H9 (cell line): ENCODE data around the gene LAMA5. TPM values are rescaled to one million over a fixed set of nuclear protein-coding genes. Genes with fewer than 3 reads are reported as not detected.

Experiments used
- DNase-seq: peaks from one replicate; pipeline ENCODE4 v3.0.0-alpha.2; 2017
- H2AFZ ChIP-seq: one replicate; pipeline ENCODE4 v1.6.1; 2013; ENCODE audit warnings: mild to moderate bottlenecking, low read length, control low read depth, moderate library complexity
- H2AK5ac ChIP-seq: 2 replicates; pipeline ENCODE4 v1.6.1; 2013; ENCODE audit warnings: low read length, control low read depth, mixed read lengths; ENCODE audit not compliant: insufficient read length
- H2BK120ac ChIP-seq: one replicate; pipeline ENCODE4 v1.6.1; 2013; ENCODE audit warnings: low read depth, mild to moderate bottlenecking, low read length, control low read depth, inconsistent platforms; ENCODE audit not compliant: poor library complexity, severe bottlenecking
- H2BK12ac ChIP-seq: 2 replicates; pipeline ENCODE4 v1.6.1; 2013; ENCODE audit warnings: low read length, control low read depth, mixed read lengths, low read depth; ENCODE audit not compliant: insufficient read length
- H2BK15ac ChIP-seq: 2 replicates; pipeline ENCODE4 v1.6.1; 2013; ENCODE audit warnings: low read depth, low read length, control low read depth
- H2BK20ac ChIP-seq: one replicate; pipeline ENCODE4 v1.6.1; 2013; ENCODE audit warnings: low read depth, mild to moderate bottlenecking, low read length, control low read depth, inconsistent platforms; ENCODE audit not compliant: poor library complexity, severe bottlenecking
- H2BK5ac ChIP-seq: 2 replicates; pipeline ENCODE4 v1.6.1; 2013; ENCODE audit warnings: low read length, control low read depth, mixed read lengths; ENCODE audit not compliant: insufficient read length
- H3K14ac ChIP-seq: 2 replicates; pipeline ENCODE4 v1.6.1; 2013; ENCODE audit warnings: low read length, control low read depth; ENCODE audit not compliant: insufficient read depth
- H3K18ac ChIP-seq: 2 replicates; pipeline ENCODE4 v1.6.1; 2013; ENCODE audit warnings: low read depth, mild to moderate bottlenecking, mixed read lengths, low read length, control low read depth; ENCODE audit not compliant: insufficient read length
- H3K23ac ChIP-seq: 2 replicates; pipeline ENCODE4 v1.6.1; 2013; ENCODE audit warnings: low read length, control low read depth, mixed read lengths, low read depth; ENCODE audit not compliant: insufficient read length
- H3K23me2 ChIP-seq: 2 replicates; pipeline ENCODE4 v1.6.1; 2013; ENCODE audit warnings: low read depth, mild to moderate bottlenecking, mixed read lengths, low read length, control low read depth; ENCODE audit not compliant: insufficient read length, poor library complexity, severe bottlenecking
- H3K27ac ChIP-seq: 2 replicates; pipeline ENCODE4 v1.5.1; 2013; ENCODE audit warnings: low read length, control low read depth, mixed read lengths, low read depth; ENCODE audit not compliant: insufficient read length
- H3K27me3 ChIP-seq: 2 replicates; pipeline ENCODE4 v1.6.1; 2013; ENCODE audit warnings: low read length, control low read depth, inconsistent platforms; ENCODE audit not compliant: insufficient read depth
- H3K4ac ChIP-seq: 2 replicates; pipeline ENCODE4 v1.6.1; 2013; ENCODE audit warnings: low read depth, mild to moderate bottlenecking, control low read depth, inconsistent platforms, low read length, moderate library complexity
- H3K4me1 ChIP-seq: 2 replicates; pipeline ENCODE4 v1.6.1; 2013; ENCODE audit warnings: low read length, control low read depth, inconsistent platforms; ENCODE audit not compliant: insufficient read depth
- H3K4me2 ChIP-seq: 2 replicates; pipeline ENCODE4 v1.6.1; 2013; ENCODE audit warnings: low read length, control low read depth, mixed read lengths; ENCODE audit not compliant: insufficient read length, insufficient read depth
- H3K56ac ChIP-seq: 2 replicates; pipeline ENCODE4 v1.6.1; 2013; ENCODE audit warnings: low read depth, mild to moderate bottlenecking, mixed read lengths, low read length, control low read depth; ENCODE audit not compliant: insufficient read length
- H3K79me1 ChIP-seq: 2 replicates; pipeline ENCODE4 v1.6.1; 2013; ENCODE audit warnings: low read depth, mild to moderate bottlenecking, moderate library complexity, low read length, control low read depth, inconsistent platforms; ENCODE audit not compliant: insufficient read depth, poor library complexity, severe bottlenecking
- H3K79me2 ChIP-seq: 2 replicates; pipeline ENCODE4 v1.6.1; 2013; ENCODE audit warnings: low read length, control low read depth, inconsistent platforms; ENCODE audit not compliant: insufficient read depth
- H3K9ac ChIP-seq: 2 replicates; pipeline ENCODE4 v1.6.1; 2013; ENCODE audit warnings: low read length, control low read depth, mixed read lengths; ENCODE audit not compliant: insufficient read length; ENCODE audit errors: extremely low read depth
- H3K9me3 ChIP-seq: one replicate; pipeline ENCODE4 v1.6.1; 2013; ENCODE audit warnings: low read depth, low read length, inconsistent platforms; ENCODE audit not compliant: control insufficient read depth
- H3T11ph ChIP-seq: one replicate; pipeline ENCODE4 v1.6.1; 2013; ENCODE audit warnings: mild to moderate bottlenecking, low read length, control low read depth, inconsistent platforms
- H4K20me1 ChIP-seq: one replicate; pipeline ENCODE4 v1.6.1; 2013; ENCODE audit not compliant: control insufficient read depth, insufficient read length, insufficient read depth
- H4K5ac ChIP-seq: 2 replicates; pipeline ENCODE4 v1.6.1; 2013; ENCODE audit warnings: low read depth, mild to moderate bottlenecking, mixed read lengths, low read length, control low read depth; ENCODE audit not compliant: insufficient read length
- H4K8ac ChIP-seq: replicated peaks from 2 replicates; pipeline ENCODE4 v1.6.1; 2013; ENCODE audit warnings: low read length, control low read depth, mixed read lengths, low read depth; ENCODE audit not compliant: insufficient read length
- H4K91ac ChIP-seq: 2 replicates; pipeline ENCODE4 v1.6.1; 2013; ENCODE audit warnings: low read depth, mild to moderate bottlenecking, moderate library complexity, mixed read lengths, low read length, control low read depth; ENCODE audit not compliant: insufficient read length
- H3K27ac Mint-ChIP-seq, 3 experiments: 2 replicates in 2 of 3; 3 replicates in 1 of 3; pipeline ENCODE4 v1.8.0; 2020 to 2021; ENCODE audit warnings: mixed read lengths in 3 of 3, mild to moderate bottlenecking in 1 of 3, moderate library complexity in 1 of 3
- H3K27me3 Mint-ChIP-seq: 2 replicates; pipeline ENCODE4 v1.8.0; 2021; ENCODE audit warnings: low read depth, mild to moderate bottlenecking, moderate library complexity, mixed read lengths
- H3K36me3 Mint-ChIP-seq, 3 experiments: 2 replicates in 2 of 3; 3 replicates in 1 of 3; pipeline ENCODE4 v1.8.0; 2020 to 2021; ENCODE audit warnings: low read depth in 3 of 3, mixed read lengths in 3 of 3; ENCODE audit not compliant: insufficient read depth in 1 of 3
- H3K4me1 Mint-ChIP-seq, 2 experiments: 2 replicates each; pipeline ENCODE4 v1.8.0; 2020; ENCODE audit warnings: mixed read lengths in 2 of 2
- H3K4me3 Mint-ChIP-seq, 2 experiments: 2 replicates in 1 of 2; 3 replicates in 1 of 2; pipeline ENCODE4 v1.8.0; 2020 to 2021; ENCODE audit warnings: mild to moderate bottlenecking in 2 of 2, mixed read lengths in 2 of 2, moderate library complexity in 1 of 2
- H3K9me3 Mint-ChIP-seq, 2 experiments: 2 replicates in 1 of 2; 3 replicates in 1 of 2; pipeline ENCODE4 v1.8.0; 2020; ENCODE audit warnings: mild to moderate bottlenecking in 2 of 2, mixed read lengths in 2 of 2, moderate library complexity in 1 of 2
- CTCF ChIP-seq: fragments of 200-600 bp; sonication (generic); conservative IDR thresholded peaks from 3 replicates; pipeline ENCODE4 v1.8.0; 2021; ENCODE audit warnings: antibody characterized with exemption, mild to moderate bottlenecking
- WGBS: extraction: QIAGEN DNeasy Blood & Tissue Kit; methylation state at CpG from one replicate; pipeline ENCODE4 v1.1.7; 2013; ENCODE audit warnings: missing lambda C conversion rate, low lambda C conversion rate, mixed read lengths; ENCODE audit not compliant: insufficient read length; ENCODE audit errors: extremely low coverage; 5-methylcytosine and 5-hydroxymethylcytosine counted together
- total RNA-seq: library from RNA; stranded (reverse); gene quantifications from 2 replicates; pipeline ENCODE4 v1.2.1, GENCODE V29; 2021

Gene LAMA5
- total RNA-seq, 1 experiment from 2014 or later: 200 TPM

- Mint-ChIP-seq H3K4me1 (no peaks in the 10 kb centered on the region), H3K27ac (no peak overlapping the region; a peak in 1 of 7 replicates), H3K4me3 (no peak overlapping the region), H3K36me3 (peaks cover 19 to 64% (median 58%) of the 10 kb centered on the region in 3 experiments), H3K27me3 (no peaks in the 10 kb centered on the region), H3K9me3 (peaks cover 0 to 8% of the 10 kb centered on the region in 2 experiments; a peak in 2 of 5 replicates)
- H2BK12ac ChIP-seq: no peak overlapping the region
- H3K23me2 ChIP-seq: no peaks in the 10 kb centered on the region
- no peak overlapping the region for H3K4ac ChIP-seq
- H3K9me3 ChIP-seq: no peaks in the 10 kb centered on the region
- H4K91ac ChIP-seq: no peak overlapping the region
- no peak overlapping the region for H3K23ac ChIP-seq
- H3K18ac ChIP-seq: no peak overlapping the region
- H3K56ac ChIP-seq: no peak overlapping the region
- H3K9ac ChIP-seq: no peak overlapping the region
- H2BK15ac ChIP-seq: no peak overlapping the region
- H2AFZ ChIP-seq: no peak overlapping the region
- H4K5ac ChIP-seq: no peak overlapping the region
- DNase-seq: no peak
- H2BK120ac ChIP-seq: no peak overlapping the region
- no peak overlapping the region for H3K14ac ChIP-seq
- no peaks in the 10 kb centered on the region for H3K27me3 ChIP-seq
- H4K8ac ChIP-seq: no peak overlapping the region
- no peak overlapping the region for H2BK20ac ChIP-seq
- H3K4me1 ChIP-seq: no peaks in the 10 kb centered on the region
- TF ChIP-seq CTCF: no peak
- no CpG with 5 or more reads among the region's 26 CpGs for WGBS
- no peak overlapping the region for H3K27ac ChIP-seq
- H3K4me2 ChIP-seq: no peak overlapping the region
- H2BK5ac ChIP-seq: no peak overlapping the region
- no peak overlapping the region for H2AK5ac ChIP-seq
- no peaks in the 10 kb centered on the region for H3K79me1 ChIP-seq
- H3T11ph ChIP-seq: no peak overlapping the region
- H4K20me1 ChIP-seq: no peaks in the 10 kb centered on the region
- no peaks in the 10 kb centered on the region for H3K79me2 ChIP-seq
These were observed 54.1 kb downstream of the LAMA5 start for GRCh38 chr20:62313021-62313420.
